ENCODE measurements around the gene ANAPC4. TPM values are rescaled to one million over a fixed set of nuclear protein-coding genes. Genes with fewer than 3 reads are reported as not detected.
A peak's percentile ranks its signal among the peaks of the same experiment; 100 is the strongest.

ANAPC4 gene
- total and polyA plus RNA-seq, 2 of the 4 experiments (the other 2 are of a cell fraction) = 12.4 to 18.3 TPM

DNA sequence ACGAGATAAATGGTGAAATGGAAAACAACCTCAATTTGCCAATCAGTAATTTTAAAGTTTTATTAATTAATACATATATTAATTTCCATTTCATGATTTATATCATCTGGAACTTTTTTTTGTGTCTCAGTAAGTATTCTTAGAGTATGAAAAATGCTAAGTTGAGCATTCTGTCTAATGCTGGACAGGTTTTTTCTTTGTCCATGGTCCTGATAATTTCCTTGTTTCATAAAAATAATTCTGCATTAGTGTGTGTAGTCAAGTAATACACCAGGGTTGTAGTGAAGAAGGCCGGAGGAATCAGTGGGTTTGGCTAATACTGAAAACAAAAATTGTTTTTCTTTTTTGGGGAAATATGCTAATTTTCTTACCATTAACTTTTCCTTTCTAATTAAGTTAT is 9.9 kb downstream of the ANAPC4 start:
- POLR2A ChIA-PET (ENCODE audit: unreplicated experiment) = interaction anchor here (0.7 kb wide), 1 partner anchor 1514 kb away, joined by 3 read pairs; no protein-coding TSS in a partner anchor
- CTCF ChIA-PET = no interaction called here

More for the DNA sequence above, 9.9 kb downstream of the ANAPC4 start:
- H3K4ac ChIP-seq (ENCODE audit: low read depth, low read length) = no peak overlapping the region
- no peak overlapping the region for H4K91ac ChIP-seq (ENCODE audit: insufficient read depth, low read depth, low read length)
- no peak overlapping the region for H3K27ac ChIP-seq (ENCODE audit: insufficient read depth, low read length)
- H3K4me1 ChIP-seq (ENCODE audit: control insufficient read depth, insufficient read depth, low read length) = no peaks in the 10 kb centered on the region
- H4K20me1 ChIP-seq (ENCODE audit: insufficient read depth, low read length) = no peaks in the 10 kb centered on the region
- no peak overlapping the region for H2AK5ac ChIP-seq (ENCODE audit: low read depth, low read length)
- H3K9me3 ChIP-seq (ENCODE audit: control insufficient read depth, insufficient read depth, low read length) = no peaks in the 10 kb centered on the region
- H2AFZ ChIP-seq (replicated peaks; ENCODE audit: low read length, poor library complexity) = no peak overlapping the region
- H3K23ac ChIP-seq (ENCODE audit: low read depth, low read length) = no peak overlapping the region
- H2BK15ac ChIP-seq (ENCODE audit: low read depth, low read length) = no peak overlapping the region
- H3K36me3 ChIP-seq (ENCODE audit: control insufficient read depth, insufficient read depth, low read length) = peaks cover 24% of the 10 kb centered on the region
- H2AK9ac ChIP-seq (replicated peaks; ENCODE audit: low read depth, low read length, poor library complexity) = no peak overlapping the region
- no peak overlapping the region for H2BK20ac ChIP-seq (ENCODE audit: low read depth, low read length)
- H3K56ac ChIP-seq (ENCODE audit: extremely low read depth, insufficient read depth, low read length) = no peak overlapping the region
- ATAC-seq (ENCODE audit: low read depth) (no peak), DNase-seq (no peak)
- BruUV-seq (replicated peaks) = no TSS peak
- H3K18ac ChIP-seq (ENCODE audit: low read depth, low read length) = no peak overlapping the region
- H3K4me2 ChIP-seq (ENCODE audit: low read depth, low read length) = no peak overlapping the region
- in situ Hi-C loops (cut with MboI; ENCODE audit: low sequenced_read_pairs) (no loop called here), intact Hi-C loops (cut with micrococcal nuclease) (no loop called here), dilution Hi-C loops (cut with HindIII; ENCODE audit: low sequenced_read_pairs, unreplicated experiment) (no loop called here)
- H3K27me3 ChIP-seq (ENCODE audit: control insufficient read depth, insufficient read depth, low read length) = no peaks in the 10 kb centered on the region
- H4K5ac ChIP-seq (ENCODE audit: low read depth, low read length) = no peak overlapping the region
- no CpG with 5 or more reads among the region's 2 CpGs for WGBS, 2 experiments (ENCODE audit: extremely low coverage in 2 of 2, insufficient read length in 1 of 2)
- no peak overlapping the region for H3K4me3 ChIP-seq (ENCODE audit: insufficient read depth, low read depth, low read length)
- no peak overlapping the region for H4K8ac ChIP-seq (ENCODE audit: low read depth in 2 of 2, low read length in 2 of 2)
- H3K79me1 ChIP-seq (ENCODE audit: low read depth in 1 of 2, low read length in 2 of 2) = no peaks in the 10 kb centered on the region; a peak in 3 of 4 replicates
- no peak overlapping the region for H3K14ac ChIP-seq (replicated peaks; ENCODE audit: low read depth, low read length)
- H3K9ac ChIP-seq (ENCODE audit: low read depth, low read length) = no peak overlapping the region
- no peaks in the 10 kb centered on the region for H3K9me1 ChIP-seq (ENCODE audit: insufficient read depth, low read length)
- H2BK5ac ChIP-seq (ENCODE audit: low read depth, low read length, poor library complexity, severe bottlenecking) = no peak overlapping the region
- peak; percentile 55 for TF ChIP-seq MAFK (IDR thresholded peaks at IDR 0.05; ENCODE audit: low read depth, low read length)
- TF ChIP-seq NFE2L2 (IDR thresholded peaks at IDR 0.05; ENCODE audit: low read depth, low read length) = no peak
- no peak for TF ChIP-seq SMC3 (IDR thresholded peaks at IDR 0.05; ENCODE audit: low read depth, low read length)
- H2BK120ac ChIP-seq (ENCODE audit: low read depth, low read length) = no peak overlapping the region
